HG03175 (cell line): ENCODE measurements around the gene CACNG4.

Experiments
- ATAC-seq: cut with Tn5 transposase; IDR thresholded peaks from one replicate; pipeline ENCODE4 v1.9.1; 2021; ENCODE audit warnings: mild to moderate bottlenecking, moderate library complexity; ENCODE audit not compliant: unreplicated experiment

CACNG4 gene

DNA sequence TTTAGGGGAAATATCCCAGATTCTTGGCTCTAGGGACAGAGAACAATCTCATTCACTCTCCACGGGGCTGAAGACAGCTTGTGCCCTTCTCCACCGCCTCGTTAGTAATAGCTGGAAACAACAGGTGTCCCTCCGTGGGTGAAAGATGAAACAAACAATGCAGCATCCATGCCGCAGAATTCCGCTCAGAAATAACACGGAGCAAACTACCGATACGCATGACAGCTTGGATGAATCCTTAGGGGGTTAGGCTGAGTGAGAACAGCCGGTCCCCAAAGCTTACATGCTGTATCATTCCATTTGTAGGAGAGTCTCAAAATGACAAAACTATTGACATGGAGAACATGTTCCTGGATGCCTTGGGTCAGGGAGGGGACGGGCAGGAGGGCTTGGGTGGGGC, 50.5 kb downstream of the CACNG4 start:
- no peak for ATAC-seq

DNA sequence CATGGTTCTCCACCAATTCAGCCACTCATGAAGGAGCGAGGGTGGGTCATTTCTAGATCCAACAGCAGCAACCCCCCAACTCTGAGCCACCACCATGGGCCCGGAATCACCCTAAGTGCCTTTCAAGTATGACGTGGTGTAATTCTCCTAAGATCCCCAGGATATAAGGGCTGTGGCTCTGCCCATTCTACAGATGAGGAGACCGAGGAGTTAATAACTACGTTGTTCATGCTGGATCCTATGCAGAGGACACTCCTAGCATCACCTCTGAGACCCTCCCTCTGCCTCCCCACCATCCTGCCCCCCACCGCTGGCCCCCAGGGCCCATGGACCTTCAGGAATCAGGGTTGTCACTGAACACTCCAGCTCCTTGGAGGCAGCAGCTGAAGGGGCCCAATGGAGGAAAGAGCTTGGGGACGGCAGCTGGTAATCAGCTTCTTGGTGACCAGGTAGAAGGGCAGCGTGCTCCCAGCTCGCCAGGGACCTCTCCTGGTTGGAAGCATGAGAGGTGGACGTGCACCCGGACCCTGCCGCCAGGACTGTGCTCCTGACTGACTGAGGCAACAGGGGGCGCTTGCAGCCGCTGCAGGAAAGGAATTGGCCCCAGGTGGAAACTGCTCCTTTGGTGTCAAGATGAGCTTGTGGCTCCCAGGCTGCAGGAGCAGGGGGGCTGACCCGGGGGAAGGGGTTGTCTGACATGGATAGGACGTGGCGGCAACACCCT, 51.7 kb downstream of the CACNG4 start:
- ATAC-seq: no peak

DNA sequence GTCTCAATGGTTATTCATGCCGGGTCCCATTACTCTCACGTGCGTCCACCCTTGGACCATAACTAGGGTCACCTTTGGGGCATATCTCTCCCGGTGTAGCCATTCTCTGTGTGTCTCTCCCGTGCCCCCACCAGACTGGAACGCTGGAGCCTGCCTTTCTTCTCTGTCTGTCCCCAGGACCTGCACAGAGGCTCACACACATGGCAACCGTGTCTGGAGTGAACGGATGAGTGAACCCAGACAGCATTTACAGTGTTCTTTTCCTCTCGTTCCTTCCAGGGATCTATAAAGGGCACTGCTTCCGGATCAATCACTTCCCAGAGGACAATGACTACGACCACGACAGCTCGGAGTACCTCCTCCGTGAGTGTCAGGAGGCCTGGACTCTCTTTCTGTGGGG, 53.4 kb downstream of the CACNG4 start:
- ATAC-seq: no peak

DNA sequence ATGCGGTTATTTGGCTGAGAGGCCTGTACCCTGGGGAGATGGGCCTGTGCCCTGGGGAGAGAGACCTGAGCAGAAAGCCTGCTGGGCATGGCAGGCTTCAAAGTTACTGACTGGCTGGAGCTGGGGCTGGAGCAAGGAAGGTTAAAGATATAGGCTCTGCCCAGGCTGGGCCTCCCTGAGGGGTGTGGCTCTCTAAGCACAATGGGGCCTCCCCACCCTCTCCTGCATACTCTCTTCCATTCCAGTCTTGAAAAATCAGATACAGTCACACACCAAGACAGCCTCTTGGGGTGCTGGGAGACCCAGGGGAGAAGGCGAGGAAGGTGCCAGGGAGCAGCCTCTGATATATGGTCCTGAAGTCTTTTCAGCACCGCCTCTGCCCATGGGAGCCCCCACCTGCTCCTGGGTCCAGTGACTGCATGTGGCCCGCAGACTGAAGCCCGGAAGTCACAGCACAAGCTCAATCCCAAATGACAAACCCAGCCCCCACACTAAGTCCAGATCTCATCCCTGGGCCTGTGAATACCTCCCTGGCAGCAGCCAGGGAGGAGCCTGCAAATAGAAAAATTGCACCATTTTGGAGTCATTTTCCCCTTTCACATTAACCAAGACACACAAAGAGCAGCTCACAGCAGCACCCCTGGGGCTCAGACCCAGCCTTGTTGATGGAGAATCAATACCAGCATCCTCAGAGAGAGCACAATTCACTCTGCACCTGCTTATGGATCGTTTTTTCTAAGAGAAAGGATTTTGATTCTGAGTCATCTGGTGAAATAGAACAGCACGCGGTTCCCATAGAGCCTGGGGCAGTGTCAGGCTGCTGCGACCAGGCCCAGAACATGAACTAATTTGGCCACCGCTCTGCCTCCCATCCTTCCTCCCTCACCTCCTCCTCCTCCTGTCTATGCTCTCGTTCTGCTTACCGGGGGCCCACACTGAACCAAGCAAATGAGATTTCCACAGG, 54.2 kb downstream of the CACNG4 start:
- ATAC-seq: no peak

DNA sequence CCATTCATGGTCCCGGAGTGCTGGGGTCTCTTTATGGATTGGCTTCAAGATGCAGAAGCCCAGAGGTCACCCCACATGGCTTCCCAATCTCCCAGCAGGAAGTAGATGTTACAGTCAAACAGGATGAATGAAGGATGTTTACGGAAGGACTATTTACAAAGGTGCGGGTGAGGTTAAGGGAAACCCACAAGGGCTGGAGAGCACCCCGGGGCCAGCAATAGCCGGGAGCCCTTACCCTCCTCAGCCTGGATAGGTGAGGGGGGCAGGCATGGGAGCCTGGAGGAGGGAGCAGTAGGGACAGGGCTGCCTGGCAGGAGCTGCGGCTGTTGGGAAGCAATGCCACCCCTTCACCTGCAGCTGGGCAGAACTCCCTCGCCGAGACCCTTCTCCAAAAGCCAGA, 55.3 kb downstream of the CACNG4 start:
- ATAC-seq: no peak

DNA sequence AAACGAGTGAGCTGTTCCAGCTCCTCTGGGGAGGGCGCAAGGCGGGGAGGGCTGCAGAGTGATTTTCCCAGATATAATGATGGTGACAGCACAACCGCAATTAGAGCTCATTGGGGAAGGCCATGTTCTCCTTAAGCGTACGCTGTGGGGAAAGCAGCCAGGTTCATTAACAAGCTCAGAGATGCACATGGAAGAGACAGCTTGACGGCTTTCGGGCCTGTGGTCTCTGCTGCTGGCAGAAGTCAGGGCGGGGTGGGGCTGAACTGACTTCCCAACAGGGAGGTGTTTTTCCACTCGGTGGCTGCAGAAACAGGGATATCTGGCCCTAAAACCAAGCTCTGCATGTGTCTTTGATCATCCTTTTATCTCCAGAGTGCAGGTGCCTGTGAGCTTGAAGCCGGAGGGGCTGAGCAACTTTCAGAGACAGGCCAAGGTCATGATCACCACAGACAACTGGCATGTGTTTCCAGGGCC, 55.8 kb downstream of the CACNG4 start:
- ATAC-seq: no peak

DNA sequence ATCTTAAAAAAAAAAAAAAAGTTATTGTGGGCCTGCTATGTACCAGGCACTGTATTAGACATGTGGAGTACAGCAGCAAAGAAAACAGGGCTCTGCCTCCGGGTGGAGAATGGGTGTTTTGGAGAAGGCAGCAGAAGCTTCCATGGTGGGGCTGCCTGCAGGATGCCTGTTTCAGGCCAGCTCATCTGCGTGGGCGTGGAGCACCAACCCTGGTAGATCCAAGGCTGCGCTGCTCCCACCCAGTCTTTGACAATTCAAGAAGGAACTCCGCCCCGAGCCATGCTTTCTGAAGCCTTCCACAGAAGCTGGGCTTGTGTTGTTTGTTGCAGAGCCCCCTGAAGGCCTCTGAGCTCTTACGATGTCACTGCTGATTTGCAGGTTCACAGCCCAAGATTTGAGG, 56.7 kb downstream of the CACNG4 start:
- no peak for ATAC-seq

DNA sequence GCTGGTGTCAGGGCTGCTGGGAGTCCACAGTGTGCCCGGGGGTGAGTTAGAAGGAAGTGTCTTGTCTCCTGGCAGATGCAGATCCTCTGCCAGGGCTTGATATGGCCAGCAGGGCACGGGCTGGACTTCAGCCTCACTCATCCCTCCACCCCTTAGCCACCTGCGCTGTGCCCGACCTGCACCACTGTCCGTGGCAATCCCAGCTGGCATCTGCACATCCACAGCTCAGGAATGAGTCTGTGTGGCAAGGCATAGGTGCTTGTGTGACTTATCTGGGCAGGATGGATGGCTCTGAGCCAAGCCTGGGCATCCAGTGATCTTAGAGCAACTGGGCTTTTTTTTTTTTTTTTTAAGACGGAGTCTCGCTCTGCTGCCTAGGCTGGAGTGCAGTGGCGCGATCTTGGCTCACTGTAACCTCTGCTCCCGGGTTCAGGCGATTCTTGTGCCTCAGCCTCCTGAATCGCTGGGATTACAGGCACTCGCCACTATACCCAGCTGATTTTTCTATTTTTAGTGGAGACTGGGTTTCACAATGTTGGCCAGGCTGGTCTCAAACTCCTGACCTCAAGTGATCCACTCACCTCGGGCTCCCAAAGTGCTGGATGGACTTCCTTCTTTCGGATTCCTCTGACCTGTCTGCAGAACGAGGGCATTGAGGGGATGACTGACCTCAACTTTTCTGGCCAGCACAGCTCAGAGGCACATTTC, 57.4 kb downstream of the CACNG4 start:
- no peak for ATAC-seq

DNA sequence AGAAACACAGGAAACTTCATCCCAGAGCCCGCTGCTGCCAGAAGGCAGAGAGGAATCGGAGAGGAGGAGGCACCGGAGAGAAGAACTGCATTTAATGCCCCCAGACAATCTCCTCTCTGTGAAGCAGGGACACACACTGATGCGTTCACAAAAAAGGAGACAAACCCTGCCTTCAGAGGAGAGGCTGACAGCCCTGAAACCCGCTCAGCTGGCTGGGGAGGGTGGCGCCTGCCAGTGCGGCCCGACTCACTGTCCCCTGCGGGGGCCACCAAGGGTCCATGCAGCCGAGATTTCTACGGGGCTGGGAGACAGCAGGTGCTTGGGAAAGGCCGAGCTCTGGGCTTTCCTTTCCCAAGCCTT, 57.9 kb downstream of the CACNG4 start:
- ATAC-seq: no peak

DNA sequence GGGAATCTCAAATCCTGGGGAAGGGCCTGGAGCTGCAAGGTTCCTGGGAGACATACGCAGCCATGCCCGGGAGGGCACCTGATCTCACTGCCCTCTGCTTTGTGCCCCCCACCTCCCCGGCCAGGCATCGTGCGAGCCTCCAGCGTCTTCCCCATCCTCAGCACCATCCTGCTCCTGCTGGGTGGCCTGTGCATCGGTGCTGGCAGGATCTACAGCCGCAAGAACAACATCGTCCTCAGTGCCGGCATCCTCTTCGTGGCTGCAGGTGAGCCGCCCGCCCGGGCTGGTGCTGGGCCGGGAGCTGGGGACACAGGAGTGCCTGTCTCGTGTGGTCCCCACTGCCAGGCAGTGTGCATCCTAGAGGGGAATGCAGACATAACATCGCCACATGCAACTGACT, 60.2 kb downstream of the CACNG4 start:
- ATAC-seq: no peak

DNA sequence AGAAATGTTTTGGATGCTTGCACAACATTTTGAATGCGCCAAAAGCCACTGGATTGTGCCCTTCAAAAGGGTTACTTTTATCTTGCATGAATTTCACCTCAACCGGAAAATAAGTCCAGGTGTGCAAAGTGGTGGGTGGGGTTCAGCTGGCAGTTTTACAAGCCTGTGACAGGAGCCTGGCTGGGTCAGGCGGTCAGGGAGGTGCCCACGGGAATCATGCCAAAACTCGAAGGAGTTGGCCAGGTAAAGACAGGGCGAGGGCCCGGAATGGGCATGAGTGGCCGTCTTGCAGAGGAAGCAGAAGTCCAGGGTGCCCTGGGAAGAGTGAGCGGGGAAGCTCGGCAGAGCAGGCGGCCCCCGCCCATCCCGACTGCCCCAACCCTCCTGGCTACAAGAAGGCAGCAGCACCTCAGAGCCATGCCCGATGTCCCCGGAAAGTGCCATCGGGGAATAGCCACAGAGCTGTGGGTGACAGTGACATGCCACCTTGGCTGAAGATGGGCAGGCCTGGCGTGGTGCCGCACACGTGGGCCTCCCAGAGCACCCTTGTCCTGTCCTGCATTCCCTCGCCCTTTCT, 60.8 kb downstream of the CACNG4 start:
- no peak for ATAC-seq

DNA sequence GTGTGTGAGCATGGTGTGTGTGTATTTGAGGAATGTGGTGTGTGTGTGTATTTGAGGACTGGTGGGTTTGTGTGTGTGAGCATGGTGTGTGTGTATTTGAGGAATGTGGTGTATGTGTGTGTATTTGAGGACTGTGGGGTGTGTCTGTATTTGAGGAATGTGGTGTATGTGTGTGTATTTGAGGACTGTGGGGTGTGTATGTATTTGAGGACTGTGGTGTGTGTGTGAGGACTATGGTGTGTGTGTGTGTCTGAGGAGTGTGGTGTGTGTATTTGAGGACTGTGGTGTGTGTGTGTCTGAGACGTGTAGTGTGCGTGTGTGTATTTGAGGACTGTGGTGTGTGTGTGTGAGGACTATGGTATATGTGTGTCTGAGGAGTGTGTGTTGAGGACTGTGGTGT, 61.8 kb downstream of the CACNG4 start:
- ATAC-seq: no peak

DNA sequence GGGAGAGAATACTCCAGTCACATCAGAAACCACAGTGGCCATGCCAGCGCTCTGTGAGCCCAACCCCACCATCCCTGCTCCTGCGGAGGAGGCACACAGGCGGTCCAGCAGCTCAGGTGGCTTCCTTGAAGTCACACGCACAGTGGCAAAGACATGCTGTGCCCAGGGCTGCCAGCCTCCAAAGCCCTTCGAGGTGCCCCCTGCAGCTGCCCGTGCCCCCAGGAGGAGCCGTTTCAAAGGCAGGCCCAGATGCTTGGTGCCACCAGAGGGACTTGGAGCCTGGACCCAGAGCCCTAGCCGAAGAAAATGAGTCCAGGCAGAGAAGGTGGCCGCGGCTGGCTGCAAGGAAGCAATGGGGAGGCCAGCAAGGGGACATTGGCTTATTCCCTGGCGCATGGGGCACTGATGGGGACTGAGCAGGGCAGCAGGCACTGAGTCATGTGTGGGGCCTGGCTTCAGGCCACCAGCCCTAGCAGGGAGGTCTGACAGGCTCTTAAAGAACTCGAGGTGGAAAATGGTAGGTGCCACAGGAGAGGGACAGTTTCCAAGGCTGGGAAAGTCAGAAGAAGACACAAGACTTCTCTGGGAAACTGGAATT, 62.6 kb downstream of the CACNG4 start:
- no peak for ATAC-seq

DNA sequence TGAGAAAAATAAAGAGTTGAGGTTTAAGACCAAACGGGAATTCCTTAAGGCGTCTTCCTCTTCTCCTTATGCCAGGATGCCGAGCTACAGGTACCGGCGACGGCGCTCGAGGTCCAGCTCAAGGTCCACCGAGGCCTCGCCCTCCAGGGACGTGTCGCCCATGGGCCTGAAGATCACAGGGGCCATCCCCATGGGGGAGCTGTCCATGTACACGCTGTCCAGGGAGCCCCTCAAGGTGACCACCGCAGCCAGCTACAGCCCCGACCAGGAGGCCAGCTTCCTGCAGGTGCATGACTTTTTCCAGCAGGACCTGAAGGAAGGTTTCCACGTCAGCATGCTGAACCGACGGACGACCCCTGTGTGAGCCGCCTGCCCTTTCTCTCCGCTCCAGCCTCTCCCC, 66.1 kb downstream of the CACNG4 start:
- ATAC-seq: no peak

DNA sequence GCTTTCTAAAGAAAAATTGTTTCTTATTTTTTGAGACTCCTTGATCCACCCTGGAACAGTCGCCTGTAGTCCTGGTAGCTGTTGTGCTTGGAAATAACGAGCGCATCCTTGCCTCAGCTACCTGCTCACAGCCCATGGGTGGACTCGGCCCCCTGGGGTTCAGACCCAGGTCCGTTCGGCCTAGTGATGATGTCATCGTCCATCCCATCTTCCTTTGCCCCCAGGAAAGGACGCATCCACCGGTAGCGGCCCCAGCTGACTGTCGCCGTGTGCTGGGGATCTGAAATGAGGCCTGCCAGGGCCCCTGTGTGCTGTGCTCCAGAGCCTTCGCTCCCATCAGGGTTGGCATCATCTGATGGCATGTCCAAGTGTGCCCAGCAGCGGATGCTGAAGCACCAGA, 67.9 kb downstream of the CACNG4 start:
- no peak for ATAC-seq

DNA sequence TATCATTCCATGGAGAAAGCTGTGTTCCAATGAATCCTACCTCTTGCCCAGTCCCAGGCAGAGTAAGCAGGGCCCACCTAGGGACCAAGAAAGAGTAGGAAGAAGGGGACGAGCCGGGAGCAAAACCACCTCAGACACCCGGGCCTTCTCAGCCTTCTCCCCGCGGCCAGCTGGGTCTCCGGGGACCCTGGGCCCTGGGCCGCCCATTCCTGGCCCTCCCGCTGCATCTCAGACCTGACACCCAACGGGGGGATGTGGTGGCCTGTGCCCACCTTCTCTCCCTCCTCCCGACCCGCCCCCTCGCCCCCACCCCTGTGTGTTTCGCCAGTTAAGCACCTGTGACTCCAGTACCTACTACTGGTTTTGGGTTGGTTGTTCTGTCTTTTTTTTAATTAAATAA, 68.5 kb downstream of the CACNG4 start:
- ATAC-seq: no peak

DNA sequence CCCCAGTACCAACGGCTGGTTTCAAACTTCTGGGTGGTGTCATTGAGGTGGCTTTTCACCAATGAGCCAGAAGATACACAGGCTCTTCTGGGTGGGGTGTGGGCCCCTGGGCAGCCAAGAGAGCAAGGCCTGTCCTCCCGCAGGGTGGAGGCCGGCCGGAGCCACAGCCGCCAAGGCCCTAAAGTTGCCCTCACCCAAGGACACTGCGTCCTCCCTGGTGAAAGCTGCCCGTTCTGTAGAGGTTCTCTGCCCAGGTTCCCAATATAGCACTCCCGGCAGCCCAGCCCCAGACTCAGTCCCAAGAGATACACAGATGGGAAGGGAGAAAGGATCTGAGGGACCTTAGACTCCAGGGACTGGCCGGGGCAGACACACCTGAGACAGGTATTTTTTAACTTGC, 69.1 kb downstream of the CACNG4 start:
- no peak for ATAC-seq

DNA sequence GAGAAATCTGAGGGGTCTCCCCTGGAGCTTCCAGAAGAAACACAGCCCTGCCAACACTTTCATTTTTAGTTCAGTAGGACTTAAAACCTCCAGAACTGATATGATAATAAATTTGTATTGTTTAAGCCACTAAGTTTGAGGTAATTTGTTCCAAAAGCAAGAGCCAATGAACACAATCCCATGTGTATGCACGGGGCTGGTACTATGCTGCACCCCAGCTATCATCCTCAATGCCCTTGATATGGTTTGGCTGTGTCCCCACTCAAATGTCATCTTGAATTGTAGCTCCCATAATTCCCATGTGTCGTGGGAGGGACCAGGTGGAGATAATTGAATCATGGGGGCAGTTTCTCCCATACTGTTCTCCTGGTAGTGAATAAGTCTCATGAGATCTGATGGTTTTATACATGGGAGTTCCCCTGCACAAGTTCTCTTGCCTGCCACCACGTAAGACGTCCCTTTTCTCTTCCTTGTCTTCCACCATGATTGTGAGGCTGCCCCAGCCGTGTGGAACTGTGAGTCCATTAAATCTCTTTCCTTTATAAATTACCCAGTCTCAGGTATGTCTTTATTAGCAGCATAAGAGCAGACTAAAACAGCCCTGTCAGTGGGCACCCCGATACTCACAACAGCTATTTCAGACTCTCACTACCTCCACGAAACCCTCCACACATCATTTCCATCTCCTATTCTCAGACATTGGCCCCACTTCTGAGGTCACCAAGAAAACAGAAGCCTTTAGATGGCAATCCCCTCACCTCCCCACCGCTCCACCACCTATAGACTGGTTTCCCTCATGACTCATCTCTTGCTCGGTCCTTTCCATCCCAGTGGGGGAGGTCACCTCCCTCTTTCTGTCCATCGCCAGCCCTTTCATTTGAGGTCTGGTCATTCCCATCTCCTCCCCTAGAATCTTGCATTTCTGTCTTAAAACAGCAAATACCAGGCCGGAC, 70.9 kb downstream of the CACNG4 start:
- ATAC-seq: no peak

DNA sequence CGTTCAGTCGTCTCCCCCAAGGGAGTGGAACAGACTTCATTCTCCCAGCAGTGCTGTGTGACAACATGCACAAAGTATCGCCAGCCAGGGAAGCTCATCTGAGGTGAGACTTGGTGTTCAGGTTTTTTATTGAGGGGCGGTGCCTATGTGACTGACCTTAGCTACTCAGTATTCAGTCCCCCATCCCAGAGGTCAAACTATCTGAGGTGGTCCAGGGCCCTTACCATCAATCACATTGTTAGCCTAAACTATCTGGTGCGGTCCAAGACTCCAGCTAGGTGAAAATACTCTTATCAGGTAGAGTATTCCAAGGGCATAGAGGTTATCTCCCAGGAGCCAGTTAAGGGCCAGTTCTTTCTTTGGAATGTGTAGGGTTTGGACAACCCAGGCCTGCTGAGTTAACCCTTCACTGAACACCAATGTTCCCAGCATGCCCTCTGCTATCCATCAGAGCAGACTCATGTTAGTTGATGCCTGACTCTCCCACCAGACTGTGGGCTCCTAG, 74.4 kb downstream of the CACNG4 start:
- ATAC-seq: no peak
